Measurements from ENCODE around the gene ZC3HAV1L. TPM values are rescaled to one million over a fixed set of nuclear protein-coding genes. Genes with fewer than 3 reads are reported as not detected.

The ZC3HAV1L gene
- total and polyA plus RNA-seq, 10 of the 15 experiments (the other 5 are each of a cell fraction or from before 2014, with no cell fraction given): 0.09 to 16.3 (median 4.9) TPM

DNA sequence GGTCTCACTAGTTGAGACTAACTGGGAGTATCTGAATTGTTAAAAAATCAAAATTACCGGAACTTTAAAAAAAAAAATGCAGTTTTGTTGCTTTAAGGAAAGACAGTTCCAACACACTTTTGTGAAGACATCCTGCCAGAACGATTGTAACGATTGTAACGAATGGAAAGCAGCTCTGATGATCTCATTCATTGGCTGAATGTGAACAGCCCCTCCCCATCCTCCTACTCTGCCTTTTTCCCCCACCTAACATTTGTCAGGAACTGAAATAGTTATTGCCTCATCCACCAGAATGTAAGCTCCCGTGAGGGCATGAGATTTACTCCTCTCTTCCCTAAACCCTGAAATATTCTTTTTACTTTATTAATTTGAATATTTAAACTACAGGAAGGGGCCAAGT lies 23.1 kb upstream of the ZC3HAV1L start:
- POLR2A ChIA-PET: interaction anchor here (0.7 to 1.5 kb wide), 2 partner anchors 17 to 227 kb away, joined by 3 to 4 read pairs; no protein-coding TSS in a partner anchor
- ATAC-seq: no peak
- TF ChIP-seq, protein P1, sequence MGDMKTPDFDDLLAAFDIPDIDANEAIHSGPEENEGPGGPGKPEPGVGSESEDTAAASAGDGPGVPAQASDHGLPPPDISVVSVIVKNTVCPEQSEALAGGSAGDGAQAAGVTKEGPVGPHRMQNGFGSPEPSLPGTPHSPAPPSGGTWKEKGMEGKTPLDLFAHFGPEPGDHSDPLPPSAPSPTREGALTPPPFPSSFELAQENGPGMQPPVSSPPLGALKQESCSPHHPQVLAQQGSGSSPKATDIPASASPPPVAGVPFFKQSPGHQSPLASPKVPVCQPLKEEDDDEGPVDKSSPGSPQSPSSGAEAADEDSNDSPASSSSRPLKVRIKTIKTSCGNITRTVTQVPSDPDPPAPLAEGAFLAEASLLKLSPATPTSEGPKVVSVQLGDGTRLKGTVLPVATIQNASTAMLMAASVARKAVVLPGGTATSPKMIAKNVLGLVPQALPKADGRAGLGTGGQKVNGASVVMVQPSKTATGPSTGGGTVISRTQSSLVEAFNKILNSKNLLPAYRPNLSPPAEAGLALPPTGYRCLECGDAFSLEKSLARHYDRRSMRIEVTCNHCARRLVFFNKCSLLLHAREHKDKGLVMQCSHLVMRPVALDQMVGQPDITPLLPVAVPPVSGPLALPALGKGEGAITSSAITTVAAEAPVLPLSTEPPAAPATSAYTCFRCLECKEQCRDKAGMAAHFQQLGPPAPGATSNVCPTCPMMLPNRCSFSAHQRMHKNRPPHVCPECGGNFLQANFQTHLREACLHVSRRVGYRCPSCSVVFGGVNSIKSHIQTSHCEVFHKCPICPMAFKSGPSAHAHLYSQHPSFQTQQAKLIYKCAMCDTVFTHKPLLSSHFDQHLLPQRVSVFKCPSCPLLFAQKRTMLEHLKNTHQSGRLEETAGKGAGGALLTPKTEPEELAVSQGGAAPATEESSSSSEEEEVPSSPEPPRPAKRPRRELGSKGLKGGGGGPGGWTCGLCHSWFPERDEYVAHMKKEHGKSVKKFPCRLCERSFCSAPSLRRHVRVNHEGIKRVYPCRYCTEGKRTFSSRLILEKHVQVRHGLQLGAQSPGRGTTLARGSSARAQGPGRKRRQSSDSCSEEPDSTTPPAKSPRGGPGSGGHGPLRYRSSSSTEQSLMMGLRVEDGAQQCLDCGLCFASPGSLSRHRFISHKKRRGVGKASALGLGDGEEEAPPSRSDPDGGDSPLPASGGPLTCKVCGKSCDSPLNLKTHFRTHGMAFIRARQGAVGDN (IDR thresholded peaks at IDR 0.05): no peak
- TF ChIP-seq POU2F2 (IDR thresholded peaks at IDR 0.05; ENCODE audit: borderline replicate concordance, low read depth, low read length) (no peak), POLR2AphosphoS2 (IDR thresholded peaks at IDR 0.05; ENCODE audit: low read depth, low read length) (no peak), ZZZ3 (IDR thresholded peaks at IDR 0.05; ENCODE audit: control insufficient read depth, insufficient read length, low read depth) (no peak), KLF5 (IDR thresholded peaks at IDR 0.05; ENCODE audit: partially characterized antibody) (no peak)
- TF ChIP-seq, protein P2, sequence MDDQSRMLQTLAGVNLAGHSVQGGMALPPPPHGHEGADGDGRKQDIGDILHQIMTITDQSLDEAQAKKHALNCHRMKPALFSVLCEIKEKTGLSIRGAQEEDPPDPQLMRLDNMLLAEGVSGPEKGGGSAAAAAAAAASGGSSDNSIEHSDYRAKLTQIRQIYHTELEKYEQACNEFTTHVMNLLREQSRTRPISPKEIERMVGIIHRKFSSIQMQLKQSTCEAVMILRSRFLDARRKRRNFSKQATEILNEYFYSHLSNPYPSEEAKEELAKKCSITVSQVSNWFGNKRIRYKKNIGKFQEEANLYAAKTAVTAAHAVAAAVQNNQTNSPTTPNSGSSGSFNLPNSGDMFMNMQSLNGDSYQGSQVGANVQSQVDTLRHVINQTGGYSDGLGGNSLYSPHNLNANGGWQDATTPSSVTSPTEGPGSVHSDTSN (IDR thresholded peaks at IDR 0.05; ENCODE audit: insufficient replicate concordance, low read depth, low read length): no peak
- RAD21 ChIA-PET (ENCODE audit: unreplicated experiment): no interaction called here
- H3K4me2 ChIP-seq (ENCODE audit: control insufficient read depth, insufficient read depth): no peak overlapping the region
- 91% methylated on average over 5 of the region's 5 CpGs for WGBS (ENCODE audit: insufficient coverage, insufficient replicate concordance, low lambda C conversion rate, missing lambda C conversion rate)
- H4K20me1 ChIP-seq (ENCODE audit: control insufficient read depth, insufficient read depth): no peaks in the 10 kb centered on the region; the same call in 1 of the 2 replicates
- in situ Hi-C loops (cut with MboI): no loop called here
- no peak overlapping the region for H3K27ac ChIP-seq (ENCODE audit: control insufficient read depth, insufficient read depth)
- no peak overlapping the region for H2AFZ ChIP-seq (ENCODE audit: control insufficient read depth, low read depth, low read length)
- H3K4me3 ChIP-seq: no peak overlapping the region
- FAIRE-seq: no peak
- SMC1A ChIA-PET (ENCODE audit: uncharacterized antibody, unreplicated experiment): no interaction called here
- no peaks in the 10 kb centered on the region for H3K79me2 ChIP-seq (ENCODE audit: control insufficient read depth, insufficient read depth, low read length)
- intact Hi-C loops (cut with micrococcal nuclease; ENCODE audit: unreplicated experiment): no loop called here
- peaks cover 15 to 27% of the 10 kb centered on the region in 2 experiments for H3K36me3 ChIP-seq (ENCODE audit: control insufficient read depth in 2 of 2, insufficient read depth in 2 of 2, low read length in 1 of 2)
- H3K4me1 ChIP-seq (ENCODE audit: control insufficient read depth, insufficient read depth, low read length): no peaks in the 10 kb centered on the region
- no peaks in the 10 kb centered on the region for H3K9me3 ChIP-seq (replicated peaks; ENCODE audit: control insufficient read depth, insufficient read depth, low read length)
- CTCF ChIA-PET: interaction anchor here (0.7 to 2.6 kb wide), 5 partner anchors 8 to 173 kb away, joined by 3 to 20 read pairs (median 3); no protein-coding TSS in a partner anchor
- no TSS peak for BruUV-seq (replicated peaks)
- no peak for DNase-seq (ENCODE audit: low read depth, low spot score)
- H3K27me3 ChIP-seq (replicated peaks in 1 of 2; ENCODE audit: control insufficient read depth in 2 of 2, insufficient read depth in 2 of 2, low read length in 1 of 2): no peaks in the 10 kb centered on the region
- H3K9ac ChIP-seq (ENCODE audit: control insufficient read depth, insufficient read depth, low read length): no peak overlapping the region
